Measurements from ENCODE around the gene PRKN.

The PRKN gene

GRCh38 chr6:162177746-162178145, 549.8 kb downstream of the PRKN start:
- TF ChIP-seq CTCF (IDR thresholded peaks at IDR 0.05): no peak

- no peak for TF ChIP-seq CTCF (IDR thresholded peaks at IDR 0.05)
These were observed 554.1 kb downstream of the PRKN start for GRCh38 chr6:162173466-162173865.

GRCh38 chr6:162165479-162165878, 562.1 kb downstream of the PRKN start:
- TF ChIP-seq CTCF (IDR thresholded peaks at IDR 0.05): no peak

GRCh38 chr6:162157167-162157870, 570.2 kb downstream of the PRKN start:
- no peak for TF ChIP-seq CTCF (IDR thresholded peaks at IDR 0.05)

GRCh38 chr6:162156146-162156545, 571.4 kb downstream of the PRKN start:
- TF ChIP-seq CTCF (IDR thresholded peaks at IDR 0.05): no peak

- no peak for TF ChIP-seq CTCF (IDR thresholded peaks at IDR 0.05)
These were observed 572.6 kb downstream of the PRKN start for GRCh38 chr6:162154930-162155329.

- no peak for TF ChIP-seq CTCF (IDR thresholded peaks at IDR 0.05)
These were observed 573.6 kb downstream of the PRKN start for GRCh38 chr6:162154001-162154400.

- no peak for TF ChIP-seq CTCF (IDR thresholded peaks at IDR 0.05)
These were observed 574.4 kb downstream of the PRKN start for GRCh38 chr6:162153120-162153519.

Measured in LNCAP (cell line).